Activated CD4-positive, alpha-beta T cell treated with anti-CD3 and anti-CD28 coated beads for 48 hours (primary cell): ENCODE results near the gene PTGES2.

ENCODE experiments used
- DNase-seq: peaks from one replicate; pipeline ENCODE4 v3.0.0-alpha.2; 2020

Gene PTGES2

GRCh38 chr9:128127568-128127989 is at the start of gene PTGES2:
Gene PTGES2 (minus strand): TSS chr9:128127729. CDS start chr9:128127717, 12 bp downstream.
- peak; percentile 84 for DNase-seq

GRCh38 chr9:128175726-128176125 is 48.2 kb upstream of the PTGES2 start:
- no peak for DNase-seq

- no peak for DNase-seq
Measured at GRCh38 chr9:128175102-128175563, 47.6 kb upstream of the PTGES2 start.

GRCh38 chr9:128174062-128174461 is 46.5 kb upstream of the PTGES2 start:
- DNase-seq, result no peak

GRCh38 chr9:128169925-128170324 is 42.4 kb upstream of the PTGES2 start:
- no peak for DNase-seq

GRCh38 chr9:128169492-128169891 is 42.0 kb upstream of the PTGES2 start:
- DNase-seq, result no peak

GRCh38 chr9:128168731-128169308 is 41.3 kb upstream of the PTGES2 start:
- DNase-seq, result no peak

GRCh38 chr9:128167209-128167608 is 39.7 kb upstream of the PTGES2 start:
- DNase-seq, result no peak

- no peak for DNase-seq
Measured at GRCh38 chr9:128166169-128166568, 38.6 kb upstream of the PTGES2 start.

GRCh38 chr9:128164307-128164885 is 36.9 kb upstream of the PTGES2 start:
- no peak for DNase-seq

- no peak for DNase-seq
Measured at GRCh38 chr9:128163523-128164306, 36.2 kb upstream of the PTGES2 start.

- DNase-seq, result no peak
Measured at GRCh38 chr9:128163027-128163515, 35.5 kb upstream of the PTGES2 start.

- no peak for DNase-seq
Measured at GRCh38 chr9:128162215-128163026, 34.9 kb upstream of the PTGES2 start.

GRCh38 chr9:128161215-128161902 is 33.8 kb upstream of the PTGES2 start:
- no peak for DNase-seq

GRCh38 chr9:128160603-128160987 is 33.1 kb upstream of the PTGES2 start:
- DNase-seq, result peak; percentile 71

GRCh38 chr9:128159784-128160602 is 32.5 kb upstream of the PTGES2 start, which contains the start of gene BBLN:
Gene BBLN (plus strand): TSS chr9:128160265. CDS start chr9:128160408, 143 bp downstream.
- DNase-seq, result peak; percentile 97

GRCh38 chr9:128159522-128159783 is 31.9 kb upstream of the PTGES2 start:
- DNase-seq, result peak; percentile 63

- DNase-seq, result no peak
Measured at GRCh38 chr9:128155736-128156500, 28.4 kb upstream of the PTGES2 start.

- no peak for DNase-seq
Measured at GRCh38 chr9:128153947-128154695, 26.6 kb upstream of the PTGES2 start.
